ENCODE data around the gene IQSEC3. TPM values are rescaled to one million over a fixed set of nuclear protein-coding genes. Genes with fewer than 3 reads are reported as not detected.
A peak's percentile ranks its signal among the peaks of the same experiment; 100 is the strongest.
"Not testable (repeated sequence)": the region's sequence is repeated elsewhere in the genome, so short reads cannot be mapped to it uniquely, and the experiment has no call there.

IQSEC3 gene
- total and polyA plus RNA-seq, 8 donors = 0.64 to 8.4 (median 6.0) TPM

DNA sequence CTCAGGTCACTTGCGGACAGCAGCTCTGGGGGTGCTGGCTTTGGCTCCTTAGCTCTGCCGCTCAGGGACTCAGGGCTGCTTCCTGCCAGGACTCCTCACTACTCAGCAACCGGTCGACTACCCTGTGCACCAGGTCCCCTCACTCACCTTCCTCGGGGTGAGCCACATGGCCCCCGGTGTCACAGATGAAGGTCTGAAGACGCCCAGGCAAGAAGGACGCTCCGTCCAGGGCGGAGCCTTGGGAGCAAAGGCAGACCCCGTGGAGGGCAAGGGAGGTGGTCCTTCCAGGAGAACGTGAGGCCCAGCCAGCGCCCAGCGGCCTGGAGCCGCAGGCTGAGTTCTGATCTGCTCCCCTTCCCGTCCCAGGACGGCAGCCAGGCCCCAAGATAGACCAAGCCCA is 115.4 kb downstream of the IQSEC3 start:
- Histone ChIP-seq H3K9me3 (no peaks in the 10 kb centered on the region), H3K27me3 (no peaks in the 10 kb centered on the region), H3K36me3 (no peaks in the 10 kb centered on the region), H3K4me3 (peak overlapping the region in 1 of 2 donors; percentile 1), H3K27ac (no peak overlapping the region), H3K4me1 (peaks cover 0 to 6% of the 10 kb centered on the region in 2 donors)
- ATAC-seq (no peak), DNase-seq (peak in 1 of 4 donors; percentile 77)
- intact Hi-C loops (cut with DNase I) = no loop called here
- TF ChIP-seq, protein P1, sequence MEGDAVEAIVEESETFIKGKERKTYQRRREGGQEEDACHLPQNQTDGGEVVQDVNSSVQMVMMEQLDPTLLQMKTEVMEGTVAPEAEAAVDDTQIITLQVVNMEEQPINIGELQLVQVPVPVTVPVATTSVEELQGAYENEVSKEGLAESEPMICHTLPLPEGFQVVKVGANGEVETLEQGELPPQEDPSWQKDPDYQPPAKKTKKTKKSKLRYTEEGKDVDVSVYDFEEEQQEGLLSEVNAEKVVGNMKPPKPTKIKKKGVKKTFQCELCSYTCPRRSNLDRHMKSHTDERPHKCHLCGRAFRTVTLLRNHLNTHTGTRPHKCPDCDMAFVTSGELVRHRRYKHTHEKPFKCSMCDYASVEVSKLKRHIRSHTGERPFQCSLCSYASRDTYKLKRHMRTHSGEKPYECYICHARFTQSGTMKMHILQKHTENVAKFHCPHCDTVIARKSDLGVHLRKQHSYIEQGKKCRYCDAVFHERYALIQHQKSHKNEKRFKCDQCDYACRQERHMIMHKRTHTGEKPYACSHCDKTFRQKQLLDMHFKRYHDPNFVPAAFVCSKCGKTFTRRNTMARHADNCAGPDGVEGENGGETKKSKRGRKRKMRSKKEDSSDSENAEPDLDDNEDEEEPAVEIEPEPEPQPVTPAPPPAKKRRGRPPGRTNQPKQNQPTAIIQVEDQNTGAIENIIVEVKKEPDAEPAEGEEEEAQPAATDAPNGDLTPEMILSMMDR (IDR thresholded peaks at IDR 0.05) = no peak

DNA sequence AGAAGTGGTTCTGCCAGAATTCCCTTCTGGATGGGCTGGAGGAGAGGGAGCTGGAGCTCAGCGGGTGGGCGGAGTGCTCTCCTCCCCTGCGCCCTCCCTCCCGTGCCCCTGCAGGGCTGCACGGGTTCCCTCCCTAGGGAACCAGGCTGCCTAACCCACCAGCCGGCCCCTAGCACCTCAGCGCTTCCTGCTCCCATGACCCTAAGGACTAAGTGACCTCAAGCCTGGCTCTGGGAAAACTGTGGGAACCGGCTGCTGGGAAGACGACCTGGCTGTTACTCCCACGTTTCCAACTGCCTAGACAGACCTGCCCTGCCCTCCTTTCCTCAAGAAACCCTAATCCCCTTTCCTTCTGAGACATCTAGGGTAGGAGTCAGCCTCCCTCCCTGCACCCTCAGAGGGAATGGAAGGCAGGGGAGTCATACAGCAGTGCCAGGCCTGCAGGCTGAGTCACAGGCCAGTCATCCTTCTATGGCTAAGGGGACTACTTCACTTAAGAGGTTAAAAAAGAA is 115.9 kb downstream of the IQSEC3 start:
- ATAC-seq (no peak), DNase-seq (peak in 1 of 4 donors; percentile 53)
- Histone ChIP-seq H3K27me3 (no peaks in the 10 kb centered on the region), H3K27ac (no peak overlapping the region), H3K4me1 (peaks cover 0 to 6% of the 10 kb centered on the region in 2 donors), H3K9me3 (no peaks in the 10 kb centered on the region), H3K4me3 (no peak overlapping the region), H3K36me3 (no peaks in the 10 kb centered on the region)
- intact Hi-C loops (cut with DNase I) = no loop called here
- TF ChIP-seq, protein P1 (IDR thresholded peaks at IDR 0.05) = no peak

DNA sequence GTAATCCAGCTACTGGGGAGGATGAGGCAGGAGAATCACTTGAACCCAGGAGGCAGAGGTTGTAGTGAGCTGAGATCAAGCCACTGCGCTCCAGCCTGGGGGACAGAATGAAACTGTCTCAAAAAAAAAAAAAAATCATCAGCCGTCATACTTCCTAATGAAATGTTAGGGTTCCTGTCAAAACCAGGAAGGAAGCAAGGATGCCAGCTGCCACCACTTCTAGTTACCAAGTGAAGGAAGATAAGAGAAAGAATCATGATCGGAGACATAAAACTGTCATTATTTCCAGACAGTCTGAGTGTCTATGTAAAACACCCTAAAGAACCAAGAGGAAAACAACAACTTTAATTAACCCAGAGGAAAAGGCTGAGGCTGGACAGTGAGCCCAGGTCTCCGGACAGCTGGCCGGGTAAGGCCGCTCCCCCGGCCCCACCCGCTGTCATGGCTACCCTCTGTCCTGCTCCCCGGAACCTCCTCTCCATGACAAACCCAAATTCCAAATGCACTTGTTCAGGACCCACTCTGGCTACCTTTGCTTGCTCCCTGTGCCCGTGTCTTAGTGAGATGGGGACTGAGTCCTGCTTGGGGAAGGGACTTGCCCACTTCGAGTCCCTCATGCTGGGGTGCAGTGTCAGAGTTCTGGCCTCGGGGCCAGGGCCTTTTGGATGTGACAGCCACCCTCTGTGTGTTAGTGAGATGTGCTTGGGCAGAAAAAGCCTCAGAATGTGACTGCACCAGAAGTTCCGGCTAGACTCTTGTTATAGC is 118.4 kb downstream of the IQSEC3 start:
- no peak overlapping the region for H3K27ac ChIP-seq
- DNase-seq (peak in 1 of 4 donors; percentile 29), ATAC-seq (no peak)
- H3K4me1 ChIP-seq = peaks cover 0 to 17% of the 10 kb centered on the region in 2 donors
- H3K36me3 ChIP-seq = no peaks in the 10 kb centered on the region
- no peaks in the 10 kb centered on the region for H3K9me3 ChIP-seq
- peaks cover 0 to 16% of the 10 kb centered on the region in 2 donors for H3K27me3 ChIP-seq
- H3K4me3 ChIP-seq = no peak overlapping the region
- intact Hi-C loops (cut with DNase I) = no loop called here
- TF ChIP-seq, protein P1 (IDR thresholded peaks at IDR 0.05) = no peak

DNA sequence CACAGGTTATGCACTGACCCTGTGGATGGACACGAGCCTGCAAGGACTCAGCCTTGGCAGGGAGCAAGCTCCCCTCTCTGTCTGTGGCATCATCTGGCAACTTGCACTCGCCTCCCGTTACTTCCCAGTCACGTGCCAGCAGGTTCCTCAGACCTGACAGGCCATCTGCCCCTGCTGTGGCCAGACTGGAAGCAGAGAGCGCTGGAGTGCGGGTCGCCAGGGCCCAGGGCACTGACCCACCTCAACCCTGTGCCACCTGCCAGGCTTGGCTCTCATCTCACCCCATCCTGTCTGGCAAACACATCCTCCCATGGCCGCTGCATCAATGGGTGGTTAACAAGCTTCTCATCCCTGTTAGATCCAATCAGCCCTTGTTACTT is 119.0 kb downstream of the IQSEC3 start:
- H3K9me3 ChIP-seq = no peaks in the 10 kb centered on the region
- H3K36me3 ChIP-seq = no peaks in the 10 kb centered on the region
- H3K4me3 ChIP-seq = no peak overlapping the region
- DNase-seq (peak in 1 of 4 donors; percentile 52), ATAC-seq (no peak)
- intact Hi-C loops (cut with DNase I) = no loop called here
- H3K4me1 ChIP-seq = peaks cover 0 to 15% of the 10 kb centered on the region in 2 donors
- TF ChIP-seq, protein P1 (IDR thresholded peaks at IDR 0.05) = no peak
- H3K27ac ChIP-seq = no peak overlapping the region
- peaks cover 0 to 22% of the 10 kb centered on the region in 2 donors for H3K27me3 ChIP-seq

DNA sequence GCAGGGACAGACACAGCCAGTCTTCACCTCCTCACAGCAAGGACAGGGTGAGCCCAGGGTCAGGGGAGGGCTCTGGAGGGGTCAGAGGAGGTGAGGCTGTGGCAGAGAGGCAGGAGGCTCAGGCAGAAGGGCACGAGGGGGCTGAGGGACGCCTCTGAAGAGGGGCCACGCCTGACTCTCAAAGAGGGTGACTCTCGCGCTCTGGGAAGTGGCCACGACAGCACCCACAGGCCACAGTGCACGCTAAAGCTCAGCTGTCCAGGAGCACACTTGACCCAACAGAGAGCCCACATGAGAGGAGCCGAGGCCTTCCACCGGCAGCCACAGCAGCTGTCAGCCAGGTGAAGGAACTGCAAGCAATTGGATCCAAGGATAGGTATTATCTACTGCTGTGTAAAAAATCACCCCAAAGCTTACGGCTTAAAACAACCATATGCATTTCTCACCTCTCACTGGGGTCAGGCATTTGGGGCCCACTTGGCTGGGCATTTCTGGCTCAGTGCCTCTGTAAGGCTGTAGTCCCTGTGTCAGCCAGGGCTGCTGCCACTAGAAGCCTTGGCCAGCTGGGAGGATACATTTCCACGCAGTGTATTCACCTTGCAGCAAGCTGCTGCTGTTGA is 119.5 kb downstream of the IQSEC3 start:
- ATAC-seq (no peak), DNase-seq (peak in 1 of 4 donors; percentile 53)
- TF ChIP-seq, protein P1 (IDR thresholded peaks at IDR 0.05) = no peak
- Histone ChIP-seq H3K9me3 (no peaks in the 10 kb centered on the region), H3K27me3 (peaks cover 0 to 28% of the 10 kb centered on the region in 2 donors), H3K36me3 (no peaks in the 10 kb centered on the region), H3K4me3 (no peak overlapping the region), H3K27ac (no peak overlapping the region), H3K4me1 (peaks cover 0 to 10% of the 10 kb centered on the region in 2 donors)
- intact Hi-C loops (cut with DNase I) = no loop called here

DNA sequence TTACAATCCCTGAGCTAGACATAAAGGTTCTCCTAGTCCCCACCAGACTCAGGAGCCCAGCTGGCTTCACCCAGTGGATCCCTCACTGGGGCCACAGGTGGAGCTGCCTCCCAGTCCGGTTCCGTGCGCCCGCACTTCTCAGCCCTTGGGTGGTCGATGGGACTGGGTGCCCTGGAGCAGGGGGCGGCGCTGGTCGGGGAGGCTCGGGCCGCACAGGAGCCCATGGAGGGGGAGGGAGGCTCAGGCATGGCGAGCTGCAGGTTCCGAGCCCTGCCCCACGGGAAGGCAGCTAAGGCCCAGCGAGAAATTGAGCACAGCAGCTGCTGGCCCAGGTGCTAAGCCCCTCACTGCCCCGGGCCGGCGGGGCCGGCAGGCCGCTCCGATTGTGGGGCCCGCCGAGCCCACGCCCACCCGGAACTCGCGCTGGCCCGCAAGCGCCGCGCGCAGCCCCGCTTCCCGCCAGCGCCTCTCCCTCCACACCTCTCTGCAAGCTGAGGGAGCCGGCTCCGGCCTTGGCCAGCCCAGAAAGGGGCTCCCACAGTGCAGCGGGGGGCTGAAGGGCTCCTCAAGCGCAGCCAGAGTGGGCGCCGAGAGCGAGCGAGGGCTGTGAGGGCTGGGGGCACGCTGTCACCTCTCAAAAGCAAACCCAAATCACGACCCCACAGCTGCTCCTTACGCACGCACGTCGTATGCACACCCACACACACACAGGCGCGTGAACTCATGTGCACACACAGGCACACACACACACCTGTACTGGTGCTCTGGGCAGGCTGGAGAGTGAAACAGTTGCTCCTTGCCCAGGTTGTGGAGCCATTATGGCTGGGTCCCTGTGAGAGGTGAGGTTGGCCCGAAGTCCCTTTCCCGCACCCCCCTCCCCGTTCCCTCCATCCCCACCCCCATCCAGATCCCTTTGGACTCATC is 121.7 kb downstream of the IQSEC3 start:
- peak overlapping the region in 1 of 2 donors; percentile 25 for H3K4me3 ChIP-seq
- ATAC-seq; H3K9me3 ChIP-seq; intact Hi-C loops (cut with DNase I); H3K27ac ChIP-seq; H3K36me3 ChIP-seq: not testable (repeated sequence)
- H3K27me3 ChIP-seq = peaks cover 0 to 37% of the 10 kb centered on the region in 2 donors
- peaks cover 0 to 10% of the 10 kb centered on the region in 2 donors for H3K4me1 ChIP-seq
- peak in 1 of 4 donors; percentile 71 for DNase-seq
